Sigmoid colon (tissue), 7 donors: ENCODE measurements around the gene KLF18. TPM values are rescaled to one million over a fixed set of nuclear protein-coding genes. Genes with fewer than 3 reads are reported as not detected.

ENCODE experiments used
- DNase-seq: peaks from one replicate; pipeline ENCODE4 v3.0.0-alpha.2; 2019
- H3K27ac ChIP-seq, 4 donors: fragments of 200-600 bp; sonication (generic); one replicate each; pipeline ENCODE4 v1.5.1; 2016 to 2019; ENCODE audit warnings: mild to moderate bottlenecking in 1 of 4
- H3K27me3 ChIP-seq, 3 donors: fragments of 200-600 bp; sonication (generic); one replicate each; pipeline ENCODE4 v1.5.1; 2019; ENCODE audit warnings: mild to moderate bottlenecking in 1 of 3
- H3K36me3 ChIP-seq, 4 donors: fragments of 200-600 bp; sonication (generic); one replicate each; pipeline ENCODE4 v1.5.1; 2016 to 2019
- H3K4me1 ChIP-seq, 4 donors: fragments of 200-600 bp; sonication (generic); one replicate each; pipeline ENCODE4 v1.5.1; 2017 to 2019
- H3K4me3 ChIP-seq, 4 donors: fragments of 200-600 bp; sonication (generic); one replicate each; pipeline ENCODE4 v1.5.1; 2017 to 2019; ENCODE audit warnings: mild to moderate bottlenecking in 2 of 4, moderate library complexity in 1 of 4
- H3K9me3 ChIP-seq, 4 donors: fragments of 200-600 bp in 3 of 4; sonication (generic) in 3 of 4; one replicate each; pipeline versions ENCODE4 v1.5.1 to v1.6.1; 2013 to 2019
- CTCF ChIP-seq, 4 experiments: fragments of 450-650 bp in 3 of 4; fragments of 200-600 bp in 1 of 4; IDR thresholded peaks; one replicate each; pipeline ENCODE4 v1.5.1; 2016 to 2019; ENCODE audit warnings: antibody characterized with exemption in 4 of 4, mild to moderate bottlenecking in 3 of 4, moderate library complexity in 2 of 4
- EP300 ChIP-seq, 4 donors: sonication (generic); formaldehyde crosslinking; IDR thresholded peaks; one replicate each; pipeline ENCODE4 v1.6.1; 2017; ENCODE audit warnings: antibody characterized with exemption in 4 of 4
- POLR2A ChIP-seq, 2 donors: fragments of 450-650 bp; IDR thresholded peaks; one replicate each; pipeline ENCODE4 v1.6.1; 2016; ENCODE audit warnings: antibody characterized with exemption in 2 of 2, mild to moderate bottlenecking in 2 of 2, moderate library complexity in 2 of 2
- POLR2AphosphoS5 ChIP-seq, 4 donors: sonication (generic); formaldehyde crosslinking; IDR thresholded peaks; one replicate each; pipeline ENCODE4 v1.6.1; 2017; ENCODE audit warnings: antibody characterized with exemption in 4 of 4
- WGBS, 2 donors: extraction: QIAGEN DNeasy Blood & Tissue Kit; methylation state at CpG; one replicate each; pipeline ENCODE4 v1.1.7; 2013; 5-methylcytosine and 5-hydroxymethylcytosine counted together
- intact Hi-C: fragments of 100-400 bp; cut with DNase I; formaldehyde crosslinking; loops from one replicate; pipeline ENCODE4 v1.15.1; 2023
- polyA plus RNA-seq, 3 donors: library from polyadenylated mRNA; stranded (reverse); fragments of 200-250 nt; gene quantifications; one replicate each; pipeline ENCODE4 v1.2.3, GENCODE V29; 2013
- small RNA-seq, 3 donors: library from RNA; depleted of rRNA; stranded (forward); fragments of <200 nt; gene quantifications; one replicate each; pipeline ENCODE3, GENCODE V24; 2016
- total RNA-seq, 4 donors: library from RNA; depleted of rRNA; stranded (reverse); fragments of >200 nt; gene quantifications; one replicate each; pipeline ENCODE4 v1.1.0, GENCODE V29; 2016
- donor health status: healthy with polysubstance abuse.
- donor health status: Bipolar disorder and iron deficiency.
- donor health status: healthy.

The KLF18 gene
- total and polyA plus RNA-seq, 7 donors, result under 0.01 TPM; not detected in 6

- H3K4me3 ChIP-seq, result no peak overlapping the region
- TF ChIP-seq POLR2A (IDR thresholded peaks at IDR 0.05) (no peak), POLR2AphosphoS5 (IDR thresholded peaks at IDR 0.05) (no peak), CTCF (IDR thresholded peaks at IDR 0.05) (no peak)
- 93 to 94% methylated on average over 9 of the region's 9 CpGs for WGBS, 2 donors
- H3K27me3 ChIP-seq, result no peaks in the 10 kb centered on the region
- H3K27ac ChIP-seq, result no peak overlapping the region
- H3K36me3 ChIP-seq, result no peaks in the 10 kb centered on the region
- intact Hi-C loops, result no loop called here
- DNase-seq, result no peak
- no peaks in the 10 kb centered on the region for H3K4me1 ChIP-seq
- H3K9me3 ChIP-seq, result peaks cover 0 to 2% (median 0%) of the 10 kb centered on the region in 4 donors
These were observed 41.1 kb downstream of the KLF18 start for GRCh38 chr1:44100183-44100868.

GRCh38 chr1:44094047-44094446 lies 47.4 kb downstream of the KLF18 start:
- 80 to 86% methylated on average over 2 of the region's 2 CpGs for WGBS, 2 donors

GRCh38 chr1:44090429-44091252 lies 50.8 kb downstream of the KLF18 start:
- H3K4me3 ChIP-seq, result no peak overlapping the region
- intact Hi-C loops, result no loop called here
- 82 to 90% methylated on average over 10 of the region's 10 CpGs for WGBS, 2 donors
- no peaks in the 10 kb centered on the region for H3K27me3 ChIP-seq
- TF ChIP-seq POLR2AphosphoS5 (IDR thresholded peaks at IDR 0.05), result no peak
- no peak for TF ChIP-seq EP300 (IDR thresholded peaks at IDR 0.05)
- TF ChIP-seq CTCF (IDR thresholded peaks at IDR 0.05), result no peak
- no peak for TF ChIP-seq POLR2A (IDR thresholded peaks at IDR 0.05)
- DNase-seq, result no peak
- no peaks in the 10 kb centered on the region for H3K4me1 ChIP-seq
- H3K36me3 ChIP-seq, result no peaks in the 10 kb centered on the region
- H3K27ac ChIP-seq, result no peak overlapping the region
- peaks cover 0 to 8% (median 1%) of the 10 kb centered on the region in 4 donors for H3K9me3 ChIP-seq

More at GRCh38 chr1:44094047-44094446, 47.4 kb downstream of the KLF18 start:
- TF ChIP-seq POLR2AphosphoS5 (IDR thresholded peaks at IDR 0.05), result no peak
- no peak for TF ChIP-seq EP300 (IDR thresholded peaks at IDR 0.05)
- TF ChIP-seq POLR2A (IDR thresholded peaks at IDR 0.05), result no peak
- TF ChIP-seq CTCF (IDR thresholded peaks at IDR 0.05), result no peak
- intact Hi-C loops, result no loop called here
- no peak for DNase-seq
- H3K9me3 ChIP-seq, result peaks cover 0 to 8% (median 1%) of the 10 kb centered on the region in 4 donors
- no peak overlapping the region for H3K4me3 ChIP-seq
- no peak overlapping the region for H3K27ac ChIP-seq
- H3K4me1 ChIP-seq, result no peaks in the 10 kb centered on the region
- no peaks in the 10 kb centered on the region for H3K27me3 ChIP-seq
- H3K36me3 ChIP-seq, result no peaks in the 10 kb centered on the region

- H3K27me3 ChIP-seq, result no peaks in the 10 kb centered on the region
- H3K4me3 ChIP-seq, result no peak overlapping the region
- H3K36me3 ChIP-seq, result no peaks in the 10 kb centered on the region
- peaks cover 0 to 2% (median 1%) of the 10 kb centered on the region in 4 donors for H3K9me3 ChIP-seq
- intact Hi-C loops, result no loop called here
- 43 to 75% methylated on average over 13 of the region's 13 CpGs for WGBS, 2 donors
- no peaks in the 10 kb centered on the region for H3K4me1 ChIP-seq
- no peak overlapping the region for H3K27ac ChIP-seq
- no peak for TF ChIP-seq POLR2AphosphoS5 (IDR thresholded peaks at IDR 0.05)
- no peak for TF ChIP-seq EP300 (IDR thresholded peaks at IDR 0.05)
- no peak for TF ChIP-seq CTCF (IDR thresholded peaks at IDR 0.05)
- TF ChIP-seq POLR2A (IDR thresholded peaks at IDR 0.05), result no peak
- DNase-seq, result no peak
These were observed 51.9 kb downstream of the KLF18 start for GRCh38 chr1:44089371-44090048.

Small RNAs within 50 kb of the gene (small RNA-seq; reads per million reads assigned to genes)
- gene AL035417.1 (0 reads per million in 3 donors), gene OOSP1P1 (0 reads per million in 3 donors), gene RF00019 (0 reads per million in 3 donors), gene RN7SL479P (0 reads per million in 3 donors)

Other genes starting within 250 kb of the KLF18 start
- 1 to 10 TPM in 1 of 4 donors, under 1 TPM in 1, not detected in 2; 0.99 to 1.8 TPM for gene ARTN, start 207.8 kb downstream of the KLF18 start, total RNA-seq
- gene ARTN, start 207.8 kb downstream of the KLF18 start, polyA plus RNA-seq, result 1 to 10 TPM; 2.4 to 8.1 (median 4.9) TPM
- gene IPO13, start 194.7 kb downstream of the KLF18 start, total RNA-seq, result 10 to 100 TPM; 16.1 to 27.1 (median 22.3) TPM
- 10 to 100 TPM in 2 of 3 donors, 1 to 10 TPM in 1; 9.6 to 15.5 (median 10.4) TPM for gene IPO13, start 194.7 kb downstream of the KLF18 start, polyA plus RNA-seq
- gene DPH2, start 171.6 kb downstream of the KLF18 start, total RNA-seq, result 10 to 100 TPM; 10.7 to 37.2 (median 12.8) TPM
- gene DPH2, start 171.6 kb downstream of the KLF18 start, polyA plus RNA-seq, result 10 to 100 TPM; 10.8 to 31.3 (median 11.3) TPM
- gene ATP6V0B, start 166.7 kb downstream of the KLF18 start, total RNA-seq, result 100 to 1,000 TPM in 3 of 4 donors, 10 to 100 TPM in 1; 67.9 to 152 (median 128) TPM
- gene ATP6V0B, start 166.7 kb downstream of the KLF18 start, polyA plus RNA-seq, result 100 to 1,000 TPM; 108 to 286 (median 129) TPM
- gene B4GALT2, start 162.4 kb downstream of the KLF18 start, total RNA-seq, result 10 to 100 TPM; 30.1 to 55.9 (median 51.1) TPM
- gene B4GALT2, start 162.4 kb downstream of the KLF18 start, polyA plus RNA-seq, result 10 to 100 TPM; 14.8 to 32.0 (median 26.4) TPM
- gene CCDC24, start 150.0 kb downstream of the KLF18 start, total RNA-seq, result 1 to 10 TPM; 2.7 to 6.6 (median 3.9) TPM
- gene CCDC24, start 150.0 kb downstream of the KLF18 start, polyA plus RNA-seq, result 10 to 100 TPM; 16.7 to 19.2 (median 19.2) TPM
- gene SLC6A9, start 110.2 kb downstream of the KLF18 start, total RNA-seq, result 10 to 100 TPM in 2 of 4 donors, 1 to 10 TPM in 2; 5.4 to 16.6 (median 9.3) TPM
- 10 to 100 TPM in 1 of 3 donors, 1 to 10 TPM in 2; 2.4 to 24.5 (median 4.4) TPM for gene SLC6A9, start 110.2 kb downstream of the KLF18 start, polyA plus RNA-seq
- gene KLF17, start 22.8 kb downstream of the KLF18 start, total RNA-seq, result under 1 TPM in 3 of 4 donors, not detected in 1; 0.16 to 0.68 (median 0.28) TPM
- gene KLF17, start 22.8 kb downstream of the KLF18 start, polyA plus RNA-seq, result not detected
- 10 to 100 TPM; 32.3 to 67.0 (median 40.9) TPM for gene DMAP1, start 71.8 kb upstream of the KLF18 start, total RNA-seq
- 10 to 100 TPM; 23.6 to 40.9 (median 27.6) TPM for gene DMAP1, start 71.8 kb upstream of the KLF18 start, polyA plus RNA-seq
- 10 to 100 TPM; 33.2 to 50.4 (median 39.8) TPM for gene ERI3, start 213.6 kb upstream of the KLF18 start, total RNA-seq
- gene ERI3, start 213.6 kb upstream of the KLF18 start, polyA plus RNA-seq, result 10 to 100 TPM; 25.6 to 88.3 (median 69.6) TPM